HepG2 (cell line): ENCODE results near the gene MAN2A2. TPM values are rescaled to one million over a fixed set of nuclear protein-coding genes. Genes with fewer than 3 reads are reported as not detected.

Source experiments
- ATAC-seq: fragments of 200-7000 bp; cut with Tn5 transposase; 3 replicates; pipeline ENCODE4 v1.9.1; 2020; ENCODE audit warnings: mild to moderate bottlenecking, moderate library complexity
- BruUV-seq: library from RNA; stranded (reverse); fragments of 400-500 nt; replicated peaks from 2 replicates; lab custom pipeline; 2021; lab: Mats Ljungman, UMichigan
- CTCF ChIA-PET: fragments of 300-600 bp; formaldehyde crosslinking; extraction: SDS; loops from one replicate; lab custom pipeline; 2021; ENCODE audit warnings: low total read pairs, inconsistent platforms, low intra/inter-chr PET ratio; lab: Yijun Ruan, JAX
- POLR2A ChIA-PET: fragments of 350-600 bp; sonication (Branson Sonifier 250); formaldehyde crosslinking; loops from one replicate; lab custom pipeline; 2020; ENCODE audit warnings: antibody characterized with exemption, inconsistent platforms; lab: Yijun Ruan, JAX
- DNase-seq: peaks from one replicate; pipeline ENCODE4 v3.0.0-alpha.2; 2015; ENCODE audit warnings: low spot score
- FAIRE-seq: peaks from 3 replicates; lab custom pipeline; 2011; peaks lifted over from hg19 to GRCh38; lab: Jason Lieb, UNC
- H2AFZ ChIP-seq: one replicate; pipeline ENCODE4 v1.6.1; 2011; ENCODE audit warnings: low read length, inconsistent platforms
- H3K27ac ChIP-seq: fragments of 300-600 bp; 3 replicates; pipeline ENCODE4 v1.8.0; 2011; ENCODE audit warnings: mixed run types, mild to moderate bottlenecking, mixed read lengths, low read length, inconsistent platforms; ENCODE audit not compliant: insufficient read depth; ENCODE audit errors: extremely low read length
- H3K27me3 ChIP-seq, 2 experiments: fragments of 200-600 bp in 1 of 2; 2 replicates in 1 of 2; 3 replicates in 1 of 2; pipeline versions ENCODE4 v1.6.0 to v1.8.0; 2011; ENCODE audit warnings: low read length in 2 of 2, mild to moderate bottlenecking in 2 of 2, moderate library complexity in 2 of 2, inconsistent platforms in 1 of 2; ENCODE audit not compliant: insufficient read depth in 2 of 2, control insufficient read depth in 1 of 2
- H3K36me3 ChIP-seq, 2 experiments: fragments of 200-600 bp in 1 of 2; replicated peaks in 1 of 2; 2 replicates in 1 of 2; 3 replicates in 1 of 2; pipeline versions ENCODE4 v1.5.1 to v1.8.0; 2011; ENCODE audit warnings: low read length in 2 of 2, inconsistent platforms in 1 of 2; ENCODE audit not compliant: insufficient read depth in 2 of 2, control insufficient read depth in 1 of 2
- H3K4me1 ChIP-seq: 2 replicates; pipeline ENCODE4 v1.5.1; 2012; ENCODE audit warnings: low read length, inconsistent platforms; ENCODE audit not compliant: insufficient read depth
- H3K4me2 ChIP-seq: 2 replicates; pipeline ENCODE4 v1.6.0; 2011; ENCODE audit warnings: low read depth, low read length, inconsistent platforms
- H3K4me3 ChIP-seq, 3 experiments: fragments of 200-600 bp in 1 of 3; sonication (generic), shearing (Covaris generic) in 1 of 3; replicated peaks in 1 of 3; 2 replicates each; pipeline ENCODE4 v1.5.1; 2011 to 2016; ENCODE audit warnings: low read length in 3 of 3, inconsistent platforms in 2 of 3, low read depth in 2 of 3, mild to moderate bottlenecking in 2 of 3, control low read depth in 1 of 3, mixed read lengths in 1 of 3; ENCODE audit not compliant: insufficient read depth in 1 of 3
- H3K79me2 ChIP-seq: one replicate; pipeline ENCODE4 v1.6.1; 2011; ENCODE audit warnings: low read length, inconsistent platforms; ENCODE audit not compliant: insufficient read depth
- H3K9ac ChIP-seq: 2 replicates; pipeline ENCODE4 v1.6.0; 2011; ENCODE audit warnings: mild to moderate bottlenecking, low read depth, low read length, inconsistent platforms; ENCODE audit not compliant: insufficient read depth
- H3K9me3 ChIP-seq: 2 replicates; pipeline ENCODE4 v1.5.1; 2012; ENCODE audit warnings: mild to moderate bottlenecking, low read length
- H4K20me1 ChIP-seq: 2 replicates; pipeline ENCODE4 v1.6.0; 2011; ENCODE audit warnings: inconsistent platforms, mild to moderate bottlenecking, low read length, moderate library complexity; ENCODE audit not compliant: insufficient read depth
- AHR ChIP-seq: IDR thresholded peaks from 2 replicates; pipeline ENCODE4 v1.6.1; 2018; ENCODE audit warnings: missing genetic modification reagents, missing compliant biosample characterization
- CCDC6 ChIP-seq: sonication (generic); formaldehyde crosslinking; IDR thresholded peaks from 2 replicates; pipeline ENCODE4 v1.8.1; 2022; ENCODE audit warnings: mild to moderate bottlenecking, missing genetic modification reagents, moderate library complexity
- DNMT1 ChIP-seq: sonication (generic); formaldehyde crosslinking; IDR thresholded peaks from 2 replicates; pipeline ENCODE4 v1.5.1; 2020; ENCODE audit warnings: mild to moderate bottlenecking, missing genetic modification reagents
- ERF ChIP-seq: IDR thresholded peaks from 2 replicates; pipeline ENCODE4 v1.6.1; 2018; ENCODE audit warnings: missing biosample characterization, missing genetic modification reagents
- FOSL2 ChIP-seq: sonication (generic); formaldehyde crosslinking; IDR thresholded peaks from 2 replicates; pipeline ENCODE4 v1.4.0; 2020; ENCODE audit warnings: missing genetic modification reagents
- FOXO4 ChIP-seq: sonication (generic); formaldehyde crosslinking; conservative IDR thresholded peaks from 2 replicates; pipeline ENCODE4 v1.8.1; 2023; ENCODE audit warnings: missing genetic modification reagents
- GATAD2A ChIP-seq: IDR thresholded peaks from 2 replicates; pipeline ENCODE4 v1.6.1; 2016
- MXD4 ChIP-seq: IDR thresholded peaks from 2 replicates; pipeline ENCODE4 v1.6.1; 2016; ENCODE audit warnings: mild to moderate bottlenecking, missing biosample characterization, missing genetic modification reagents
- NCOA5 ChIP-seq: sonication (generic); formaldehyde crosslinking; IDR thresholded peaks from 2 replicates; pipeline ENCODE4 v1.4.0; 2020; ENCODE audit warnings: missing genetic modification reagents
- NFATC3 ChIP-seq: sonication (generic); formaldehyde crosslinking; IDR thresholded peaks from 2 replicates; pipeline ENCODE4 v1.5.1; 2020; ENCODE audit warnings: mild to moderate bottlenecking, missing genetic modification reagents
- PRPF4 ChIP-seq: fragments of 200-400 bp; formaldehyde crosslinking; IDR thresholded peaks from 2 replicates; pipeline ENCODE4 v1.6.1; 2016; ENCODE audit warnings: low read length, low read depth; ENCODE audit not compliant: poor library complexity, severe bottlenecking
- RBM22 ChIP-seq: fragments of 200-400 bp; formaldehyde crosslinking; optimal IDR thresholded peaks from 2 replicates; pipeline ENCODE3; 2017; ENCODE audit warnings: mild to moderate bottlenecking, low read length, moderate library complexity
- REST ChIP-seq, 2 experiments: IDR thresholded peaks; 2 replicates each; pipeline ENCODE4 v1.6.1; 2011 to 2012; ENCODE audit warnings: low read length in 2 of 2, borderline replicate concordance in 1 of 2, low read depth in 1 of 2, mild to moderate bottlenecking in 1 of 2, moderate library complexity in 1 of 2
- RORA ChIP-seq: sonication (generic); formaldehyde crosslinking; IDR thresholded peaks from 2 replicates; pipeline ENCODE4 v1.5.0; 2020; ENCODE audit warnings: mild to moderate bottlenecking, missing genetic modification reagents, moderate library complexity
- YY1 ChIP-seq: IDR thresholded peaks from 2 replicates; pipeline ENCODE4 v1.6.1; 2011; ENCODE audit warnings: low read length, low read depth, moderate library complexity, mild to moderate bottlenecking; ENCODE audit not compliant: insufficient read depth, insufficient replicate concordance
- ZNF343 ChIP-seq: sonication (generic); formaldehyde crosslinking; IDR thresholded peaks from 2 replicates; pipeline ENCODE4 v1.4.0; 2020; ENCODE audit warnings: mild to moderate bottlenecking, missing genetic modification reagents
- ZNF749 ChIP-seq: sonication (generic); formaldehyde crosslinking; IDR thresholded peaks from 2 replicates; pipeline ENCODE4 v1.8.0; 2022; ENCODE audit warnings: mild to moderate bottlenecking, missing genetic modification reagents, moderate library complexity, borderline replicate concordance
- WGBS: methylation state at CpG from one replicate; pipeline ENCODE4 v1.1.6; 2017; ENCODE audit warnings: low lambda C conversion rate; 5-methylcytosine and 5-hydroxymethylcytosine counted together
- in situ Hi-C: cut with HindIII; loops from 2 replicates; pipeline ENCODE4 v1.10.0; 2017; ENCODE audit warnings: low pct_unique_long_range_greater_than_20kb; ENCODE audit not compliant: extremely low pct_ligation_motif_present
- intact Hi-C: fragments of 100-400 bp; cut with micrococcal nuclease; formaldehyde crosslinking; loops from one replicate; pipeline ENCODE4 v1.10.0; 2022; ENCODE audit not compliant: unreplicated experiment
- polyA plus RNA-seq, 8 experiments: library from polyadenylated mRNA; depleted of rRNA in 3 of 8; stranded (reverse) in 7 of 8; unstranded in 1 of 8; fragments of >200 nt; fragmentation: Illumina TruSeq in 4 of 8; extraction: Trizol in 4 of 8; gene quantifications; 2 replicates each; pipeline versions ENCODE4 v1.2.1 to v1.2.3, GENCODE V29; 2011 to 2016; ENCODE audit warnings: low read depth in 4 of 8, missing spikeins in 1 of 8, mixed read lengths in 1 of 8; ENCODE audit not compliant: insufficient read depth in 1 of 8
- total RNA-seq, 5 experiments: library from RNA; depleted of rRNA; stranded (reverse); fragments of >200 nt; fragmentation: Illumina TruSeq; extraction: Trizol; gene quantifications; 2 replicates each; pipeline ENCODE4 v1.2.3, GENCODE V29; 2016; ENCODE audit warnings: low read depth in 1 of 5

Gene MAN2A2
- total and polyA plus RNA-seq, 2 of the 13 experiments (the other 11 are each of a cell fraction or from before 2014, with no cell fraction given): 17.5 to 51.5 TPM

DNA sequence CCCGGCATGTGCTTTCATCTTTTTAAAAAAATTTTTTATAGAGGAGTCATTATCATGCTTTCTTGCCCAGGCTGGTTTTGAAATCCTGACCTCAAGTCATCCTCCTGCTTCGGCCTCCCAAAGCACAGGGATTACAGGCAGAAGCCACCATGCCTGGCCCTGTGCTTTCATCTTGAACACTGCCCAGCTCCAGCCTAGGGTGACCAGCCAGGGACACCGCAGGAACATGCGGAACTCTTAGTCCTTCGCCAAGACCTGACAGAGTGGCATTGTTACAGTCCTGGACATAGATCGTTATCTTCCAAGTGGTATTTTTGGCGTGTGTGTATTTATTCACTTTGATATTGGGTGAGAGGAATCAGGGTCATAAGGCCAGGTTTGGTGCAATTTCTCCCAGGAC lies 42.7 kb upstream of the MAN2A2 start (continued):
- TF ChIP-seq REST (IDR thresholded peaks at IDR 0.05; ENCODE audit: borderline replicate concordance in 1 of 2, low read depth in 1 of 2, low read length in 2 of 2): no peak
- TF ChIP-seq ZNF343: no peak
- no peak for TF ChIP-seq ZNF749 (CRISPR knock-in tag)
- TF ChIP-seq CCDC6 (CRISPR knock-in tag): no peak
- TF ChIP-seq FOSL2 (CRISPR knock-in tag): no peak; the same call in none of the 2 replicates
- TF ChIP-seq GATAD2A (CRISPR knock-in tag): peak; percentile 34; the same call in 1 of the 2 replicates

DNA sequence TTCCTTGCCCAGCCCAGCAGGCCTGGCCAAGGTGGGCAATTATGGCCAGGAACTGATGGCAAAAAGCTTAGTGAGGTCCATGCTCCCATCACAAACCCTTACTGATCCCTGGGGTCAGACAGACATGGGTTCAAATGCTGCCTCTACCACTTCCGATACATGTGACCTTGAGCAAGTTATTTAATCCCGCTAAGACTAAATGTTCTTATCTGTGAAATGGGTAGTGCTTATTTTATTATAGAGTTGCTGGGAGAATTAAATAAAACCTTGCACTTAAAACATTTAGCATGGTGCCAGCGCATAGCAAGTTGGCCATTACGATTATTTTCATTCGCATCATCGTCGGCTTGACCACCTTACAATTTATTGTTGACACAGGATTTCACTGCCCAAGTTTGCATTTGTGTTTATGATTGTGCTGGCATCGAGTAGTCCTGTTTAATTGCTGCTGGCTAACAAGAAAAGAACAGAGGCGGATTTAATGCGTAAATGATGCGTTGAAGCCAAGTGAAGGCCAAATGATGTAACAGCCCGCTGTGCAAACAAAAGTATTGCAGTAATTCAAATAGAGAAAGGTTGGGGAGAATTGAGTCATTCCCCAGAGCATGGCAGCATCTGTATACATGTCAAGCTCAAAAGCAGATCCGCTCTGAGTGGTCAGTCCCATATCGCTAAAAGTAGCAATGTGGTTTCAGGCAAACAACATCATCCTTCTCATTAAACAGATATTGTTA lies 42.0 kb upstream of the MAN2A2 start:
- in situ Hi-C loops: no loop called here
- 4% methylated on average over 14 of the region's 14 CpGs for WGBS
- intact Hi-C loops: loop anchor here (1.0 kb wide), 2 partner anchors 8 to 13 kb away; no protein-coding TSS in a partner anchor
- ATAC-seq (peak; percentile 69), DNase-seq (peak; percentile 94), FAIRE-seq (peak; percentile 98)
- H3K27me3 ChIP-seq: peaks cover 0 to 19% of the 10 kb centered on the region in 2 experiments; a peak in 3 of 5 replicates
- CTCF ChIA-PET: no interaction called here
- no TSS peak for BruUV-seq
- no peak overlapping the region for H3K27ac ChIP-seq
- 0 out of 2 replicates have a peak, but pooled peaks cover 2% of the 10 kb centered on the region for H4K20me1 ChIP-seq
- no peak overlapping the region for H2AFZ ChIP-seq
- peak overlapping the region; percentile 69 for H3K4me2 ChIP-seq
- H3K9ac ChIP-seq: peak overlapping the region; percentile 8; the same call in 1 of the 2 replicates
- no peaks in the 10 kb centered on the region for H3K9me3 ChIP-seq
- POLR2A ChIA-PET: interaction anchor here (1.1 to 3.6 kb wide), 6 partner anchors 9 to 73 kb away, joined by 4 to 65 read pairs (median 21); partner anchors contain the start of genes FES, MAN2A2 and UNC45A
- no peaks in the 10 kb centered on the region for H3K36me3 ChIP-seq
- no peaks in the 10 kb centered on the region for H3K79me2 ChIP-seq
- H3K4me1 ChIP-seq: peaks cover 82% of the 10 kb centered on the region
- peak overlapping the region in 1 of 3 experiments; percentile 14; a peak in 1 of 6 replicates for H3K4me3 ChIP-seq
- TF ChIP-seq YY1 (no peak), ERF (peak; percentile 77; the same call in 1 of the 2 replicates), NFATC3 (CRISPR knock-in tag) (no peak), MXD4 (CRISPR knock-in tag) (no peak), RBM22 (no peak), NCOA5 (CRISPR knock-in tag) (no peak), AHR (no peak), RORA (no peak), PRPF4 (no peak), FOXO4 (CRISPR knock-in tag) (no peak), DNMT1 (CRISPR knock-in tag) (no peak)
